GM18870 (cell line): Measurements from ENCODE around the gene EVA1C.
"Not testable (repeated sequence)": the region's sequence is repeated elsewhere in the genome, so short reads cannot be mapped to it uniquely, and the experiment has no call there.

Experiments
- ATAC-seq: cut with Tn5 transposase; IDR thresholded peaks from one replicate; pipeline ENCODE4 v1.9.1; 2021; ENCODE audit warnings: moderate library complexity; ENCODE audit not compliant: unreplicated experiment

The EVA1C gene

GRCh38 chr21:32457360-32457840 lies 44.9 kb downstream of the EVA1C start:
- no peak for ATAC-seq

DNA sequence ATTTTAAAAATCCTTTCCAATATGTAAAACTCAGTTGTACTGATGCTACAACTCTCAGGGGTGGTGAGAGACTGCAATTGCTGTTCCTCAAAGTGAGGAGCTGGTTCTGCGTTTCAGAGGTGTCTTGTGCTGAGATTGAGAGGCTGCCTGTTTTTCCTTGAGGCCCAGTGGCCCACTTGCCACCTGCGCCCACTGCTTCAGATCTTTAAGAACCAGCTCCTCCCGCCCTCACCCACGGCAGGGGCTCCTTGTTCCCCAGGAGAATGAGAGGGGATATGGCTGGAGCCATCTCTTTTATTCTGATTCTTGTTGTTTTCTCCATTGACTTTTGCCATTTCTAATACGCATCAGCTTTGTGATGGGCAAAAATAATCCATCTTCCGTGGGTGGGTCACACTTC lies 45.5 kb downstream of the EVA1C start:
- no peak for ATAC-seq

DNA sequence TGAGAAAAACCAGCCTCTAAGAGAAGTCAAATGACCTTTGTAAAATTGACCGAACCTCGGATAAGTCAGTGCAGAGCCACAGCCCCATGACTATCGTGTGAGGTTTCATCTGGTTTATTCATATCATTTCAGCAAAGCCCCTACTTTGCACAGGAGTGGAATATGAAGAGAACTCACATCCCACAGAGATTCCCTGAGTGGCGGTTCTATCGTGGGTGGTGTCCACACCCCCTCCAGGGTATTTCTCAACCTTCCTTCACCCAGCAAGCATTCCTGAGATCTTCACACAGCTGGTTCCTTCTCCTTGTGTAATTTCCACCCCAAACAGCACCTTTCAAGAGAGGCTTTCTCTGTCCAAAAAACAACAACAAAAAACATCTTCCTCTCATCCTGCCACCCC lies 47.5 kb downstream of the EVA1C start:
- no peak for ATAC-seq

DNA sequence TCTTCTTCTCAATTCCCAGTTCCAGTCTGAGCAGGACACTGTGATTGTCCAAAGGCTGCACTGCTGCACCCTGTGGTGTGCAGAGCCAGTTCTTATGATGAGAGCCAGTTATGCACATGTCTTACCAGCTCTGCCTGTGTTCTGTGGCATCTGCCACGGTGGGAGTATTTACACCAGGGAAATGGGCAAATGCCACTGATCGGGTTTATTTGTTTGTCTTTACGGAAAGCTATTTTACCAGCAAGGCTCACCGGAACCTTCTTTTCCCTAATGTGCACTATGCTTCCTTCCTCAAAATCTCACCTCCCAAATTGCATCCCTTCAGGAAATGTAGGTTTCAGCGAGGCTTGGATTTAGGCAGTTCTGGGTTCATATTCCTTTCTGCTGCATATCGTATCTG lies 49.0 kb downstream of the EVA1C start:
- ATAC-seq = no peak

DNA sequence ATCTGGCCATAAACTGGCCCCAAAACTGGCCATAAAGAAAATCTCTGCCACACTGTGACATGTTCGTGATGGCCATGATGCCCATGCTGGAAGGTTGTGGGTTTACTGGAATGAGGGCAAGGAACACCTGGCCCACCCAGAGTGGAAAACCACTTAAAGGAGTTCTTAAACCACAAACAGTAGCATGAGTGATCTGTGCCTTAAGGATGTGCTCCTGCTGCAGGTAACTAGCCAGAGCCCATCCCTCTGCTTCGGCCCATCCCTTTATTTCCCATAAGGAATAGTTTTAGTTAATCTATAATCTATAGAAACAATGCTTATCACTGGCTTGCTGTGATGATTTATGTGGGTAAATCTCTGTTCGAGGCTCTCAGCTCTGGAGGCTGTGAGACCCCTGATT lies 50.1 kb downstream of the EVA1C start:
- ATAC-seq = not testable (repeated sequence)

DNA sequence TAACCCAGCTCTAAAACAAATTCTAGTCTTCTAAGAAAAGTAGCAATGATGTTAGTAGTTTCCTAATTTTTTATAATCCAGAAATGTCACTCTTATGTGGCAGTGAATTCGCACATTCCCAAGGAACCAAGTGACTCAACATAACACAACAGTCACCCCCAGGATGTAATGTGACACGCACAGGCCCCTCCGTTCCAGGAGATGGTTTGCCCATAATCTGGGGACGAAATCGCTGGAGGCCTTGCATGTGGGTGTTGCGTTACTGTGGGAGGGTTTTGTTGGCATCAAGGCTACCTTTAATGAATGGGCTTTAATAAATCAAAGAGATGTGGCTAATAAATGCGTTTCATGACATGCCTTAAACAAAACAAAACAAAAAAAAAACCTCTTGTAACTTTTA lies 50.9 kb downstream of the EVA1C start:
- no peak for ATAC-seq

- ATAC-seq = no peak
Measured at GRCh38 chr21:32463889-32464300, 51.4 kb downstream of the EVA1C start.

DNA sequence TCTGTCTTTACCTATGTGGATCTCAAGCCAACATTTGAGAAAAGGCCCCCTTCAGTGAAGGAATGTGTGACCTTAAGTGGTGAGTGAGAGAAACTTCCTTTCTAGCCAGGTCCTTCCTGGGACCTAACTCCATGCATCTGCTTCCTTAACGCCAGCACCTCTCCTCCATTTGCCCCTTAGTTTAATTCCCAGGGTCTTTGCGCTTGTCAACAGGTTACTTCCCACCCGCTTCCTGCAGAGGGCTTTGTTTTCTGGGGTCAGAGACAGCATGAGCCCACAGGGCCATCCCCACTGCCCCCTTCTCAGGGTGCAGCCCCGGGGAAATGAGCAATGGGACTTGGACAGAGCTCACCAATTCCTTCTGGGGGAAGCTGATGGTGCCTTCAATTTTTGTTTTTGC lies 54.8 kb downstream of the EVA1C start:
- no peak for ATAC-seq

GRCh38 chr21:32468681-32469111 lies 56.2 kb downstream of the EVA1C start:
- no peak for ATAC-seq

DNA sequence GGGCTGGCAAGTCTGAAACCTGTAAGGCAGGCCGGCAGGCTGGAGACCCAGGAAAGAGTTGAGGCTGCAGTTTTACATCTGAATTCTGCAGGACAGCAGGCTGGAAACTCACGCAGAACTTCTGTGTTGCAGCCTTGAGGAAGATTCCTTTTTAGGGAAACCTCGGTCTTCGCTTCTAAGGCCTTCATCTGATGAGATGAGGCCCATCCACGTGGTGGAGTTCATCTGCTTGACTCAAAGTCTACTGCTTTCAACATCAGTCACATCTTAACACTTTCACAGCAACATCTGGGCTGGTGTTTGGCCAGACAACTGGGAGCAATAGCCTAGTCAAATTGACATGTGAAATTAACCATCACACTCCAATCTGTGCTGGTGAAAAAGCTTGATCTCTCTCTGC lies 57.1 kb downstream of the EVA1C start:
- ATAC-seq = no peak

DNA sequence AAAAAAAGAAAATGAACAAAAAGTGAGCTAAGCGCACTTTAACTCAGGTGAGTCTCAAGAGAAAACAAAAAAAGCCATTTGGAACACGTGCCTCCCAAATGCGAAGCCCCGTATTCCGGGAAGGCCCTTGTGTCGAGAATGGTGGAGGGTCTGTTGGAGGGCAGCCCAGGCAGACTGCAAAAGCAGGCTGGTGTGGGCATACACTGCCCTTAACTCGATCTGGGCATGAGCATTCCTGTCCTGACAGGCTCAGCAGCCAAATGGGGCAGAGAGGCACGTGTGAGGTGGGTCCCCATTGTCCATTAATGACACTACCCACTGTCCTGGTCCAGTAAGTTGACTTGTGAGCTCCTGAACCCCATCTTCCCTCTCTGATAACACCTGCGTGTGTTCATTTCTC lies 57.7 kb downstream of the EVA1C start:
- ATAC-seq = no peak

DNA sequence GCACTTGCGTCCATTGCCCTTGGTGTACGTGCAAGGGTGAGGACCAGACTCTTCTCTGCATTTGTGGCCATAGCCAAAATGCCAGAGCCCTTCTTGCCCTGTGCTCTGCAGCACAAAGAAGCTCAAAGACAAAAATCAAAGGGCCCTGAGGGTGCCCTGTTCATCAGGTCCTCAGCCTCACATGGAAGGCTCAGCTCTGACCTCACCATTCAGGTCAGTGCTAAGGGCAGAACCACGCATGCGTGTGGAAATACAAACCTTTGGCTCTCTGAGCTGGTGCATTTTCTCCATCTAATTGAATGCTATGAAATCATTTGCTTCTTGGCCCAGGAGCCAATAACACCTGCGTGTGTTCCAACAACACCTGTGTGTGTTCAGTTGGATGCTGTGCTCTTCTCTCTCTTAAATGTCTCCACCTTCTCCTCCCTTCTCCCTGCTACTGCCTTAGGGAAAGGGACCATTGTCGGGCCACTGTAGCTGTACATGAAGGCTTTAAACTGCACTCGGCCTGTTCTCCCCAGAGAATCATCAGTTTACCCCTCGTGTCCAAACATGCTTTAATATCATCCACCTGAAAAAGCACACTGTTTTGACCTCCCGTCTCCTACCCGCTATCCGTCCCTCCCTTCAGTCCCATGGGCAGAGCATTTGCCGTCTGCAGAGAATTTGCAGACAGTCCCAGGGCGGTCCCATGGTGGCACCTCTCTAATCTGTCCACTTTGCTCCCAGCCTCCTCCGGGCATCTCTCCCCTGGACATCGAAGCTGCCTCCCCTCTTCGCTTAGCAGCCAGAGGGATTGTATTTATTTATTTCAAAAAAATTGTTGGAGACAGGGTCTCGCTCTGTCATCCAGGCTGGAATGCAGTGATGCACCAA lies 60.6 kb downstream of the EVA1C start:
- ATAC-seq = no peak

DNA sequence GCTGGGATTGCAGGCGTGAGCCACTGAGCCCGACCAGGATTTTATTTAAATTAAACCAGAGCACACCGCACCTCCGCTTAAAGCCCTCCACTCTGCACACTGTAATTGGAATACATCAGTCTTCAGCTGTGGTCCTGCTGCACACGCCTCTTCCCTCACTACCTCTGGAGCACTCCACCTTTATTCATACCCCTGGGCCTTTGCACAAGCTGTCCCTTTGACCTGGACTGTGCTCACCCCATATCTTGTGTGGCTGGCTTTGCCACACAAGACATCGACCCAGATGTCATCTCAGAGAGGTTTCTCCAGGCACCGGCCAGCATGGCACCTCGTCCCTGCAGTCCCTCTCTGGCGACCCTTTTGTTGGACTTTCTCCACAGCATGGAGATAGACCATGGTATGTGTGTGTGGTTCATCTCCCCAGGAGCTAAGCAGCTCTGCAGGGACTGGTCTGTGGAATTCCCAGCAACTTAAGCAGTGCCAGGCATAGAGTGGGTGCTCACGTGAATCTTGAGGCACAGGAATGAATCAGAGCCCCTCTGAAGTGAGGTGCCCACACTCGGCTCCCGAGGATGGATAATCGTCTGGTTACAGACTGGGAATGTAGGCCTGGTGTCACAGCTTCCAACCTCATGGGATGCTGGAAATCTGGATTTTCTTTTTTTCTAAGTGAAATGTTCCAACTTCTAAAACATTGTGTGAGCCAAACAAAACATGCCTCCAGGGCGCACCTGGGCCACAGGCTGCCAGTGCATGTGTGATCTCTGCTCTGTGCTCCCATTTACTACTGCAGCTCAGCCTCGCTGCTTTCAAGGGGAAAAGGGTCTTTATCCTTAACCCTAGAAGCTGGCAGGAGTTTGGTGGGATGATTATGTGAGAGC lies 61.9 kb downstream of the EVA1C start:
- ATAC-seq = no peak

DNA sequence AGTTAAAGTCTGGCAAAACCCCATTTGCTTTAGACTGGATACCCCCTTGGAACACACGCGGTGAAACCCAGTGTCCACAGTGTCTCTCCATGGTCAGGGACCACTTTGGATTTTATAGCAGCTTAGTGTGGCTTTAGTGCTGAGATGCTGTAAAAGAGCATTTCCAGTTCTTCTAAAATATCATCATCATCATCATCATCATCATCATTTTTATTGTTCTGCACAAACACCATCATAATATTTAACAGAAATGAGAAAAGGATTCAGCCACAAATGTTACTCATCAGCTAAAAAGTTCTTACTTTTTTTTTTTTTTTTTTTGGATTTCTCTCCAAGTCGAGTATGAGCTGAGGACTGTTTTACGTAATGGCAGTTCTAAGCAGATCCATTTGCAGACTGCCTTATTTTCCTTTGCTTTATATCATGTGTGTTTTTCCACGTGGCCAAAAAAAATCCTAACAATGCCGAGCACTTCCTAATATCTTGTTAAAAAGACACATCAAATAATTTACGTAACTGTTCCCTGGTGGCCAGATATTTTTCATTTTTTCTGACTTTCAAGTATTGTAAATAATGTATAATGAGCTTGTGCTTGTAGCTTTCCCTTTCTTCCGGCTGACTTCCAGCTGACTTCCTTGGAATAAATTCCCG lies 62.8 kb downstream of the EVA1C start:
- no peak for ATAC-seq

- ATAC-seq = no peak
Measured at GRCh38 chr21:32476661-32477423, 64.3 kb downstream of the EVA1C start.

DNA sequence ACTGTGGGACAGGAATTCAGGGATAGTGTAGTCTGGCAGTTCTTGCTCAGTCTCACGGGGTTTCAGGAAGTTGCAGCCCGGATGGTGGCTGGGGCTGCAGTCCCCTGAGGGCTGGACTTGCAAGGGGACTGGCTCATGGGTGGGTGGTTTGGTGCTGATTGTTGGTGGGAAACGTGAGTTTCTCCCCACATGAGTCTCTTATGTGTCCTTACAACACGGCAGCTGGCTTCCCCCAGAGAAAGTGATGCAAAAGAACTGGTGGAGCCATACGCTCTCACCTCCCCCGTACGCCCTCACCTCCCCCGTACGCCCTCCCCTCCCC lies 64.9 kb downstream of the EVA1C start:
- ATAC-seq = no peak

DNA sequence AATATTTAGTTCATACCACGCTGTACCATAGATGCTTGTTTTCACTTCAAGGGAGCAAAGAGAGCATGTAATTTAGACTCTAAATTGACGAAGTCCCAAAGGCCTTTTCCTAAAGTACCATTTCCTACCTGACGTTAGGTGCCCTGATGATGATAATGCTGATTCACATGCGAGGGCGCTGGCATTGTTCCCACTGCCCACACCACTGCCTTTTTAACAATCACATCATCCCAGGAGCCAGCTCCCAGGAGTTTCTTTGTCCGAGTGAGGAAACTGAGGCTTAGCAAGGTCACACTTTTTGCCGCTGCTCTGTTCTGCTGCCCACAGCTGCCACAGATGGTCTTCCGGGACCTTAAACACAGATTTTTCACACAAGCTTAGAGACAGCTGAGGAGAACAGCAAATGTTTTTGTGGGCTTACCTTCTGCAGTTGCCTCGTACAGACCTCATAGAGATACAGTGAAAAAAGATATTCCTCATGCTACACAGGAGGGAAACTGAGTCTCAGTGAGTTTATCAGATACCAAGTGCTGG lies 69.4 kb downstream of the EVA1C start:
- no peak for ATAC-seq

GRCh38 chr21:32482565-32483292 lies 70.2 kb downstream of the EVA1C start:
- no peak for ATAC-seq

DNA sequence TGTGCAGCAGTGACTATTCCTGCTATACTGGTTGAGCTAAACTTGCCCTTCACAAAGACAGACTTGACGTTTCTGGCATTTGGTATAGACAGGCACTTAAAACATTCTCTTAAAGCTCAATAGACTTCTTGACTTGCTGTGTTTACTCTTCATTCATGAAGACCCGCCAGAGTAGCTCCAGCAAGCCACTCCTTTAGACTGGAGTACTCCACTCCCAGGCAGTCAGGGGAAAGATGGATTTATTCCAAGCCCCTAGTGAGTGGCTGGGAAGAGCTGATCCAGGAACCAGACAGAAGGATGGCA lies 70.7 kb downstream of the EVA1C start:
- no peak for ATAC-seq
